ENCODE results near the gene TJP2.

DNA sequence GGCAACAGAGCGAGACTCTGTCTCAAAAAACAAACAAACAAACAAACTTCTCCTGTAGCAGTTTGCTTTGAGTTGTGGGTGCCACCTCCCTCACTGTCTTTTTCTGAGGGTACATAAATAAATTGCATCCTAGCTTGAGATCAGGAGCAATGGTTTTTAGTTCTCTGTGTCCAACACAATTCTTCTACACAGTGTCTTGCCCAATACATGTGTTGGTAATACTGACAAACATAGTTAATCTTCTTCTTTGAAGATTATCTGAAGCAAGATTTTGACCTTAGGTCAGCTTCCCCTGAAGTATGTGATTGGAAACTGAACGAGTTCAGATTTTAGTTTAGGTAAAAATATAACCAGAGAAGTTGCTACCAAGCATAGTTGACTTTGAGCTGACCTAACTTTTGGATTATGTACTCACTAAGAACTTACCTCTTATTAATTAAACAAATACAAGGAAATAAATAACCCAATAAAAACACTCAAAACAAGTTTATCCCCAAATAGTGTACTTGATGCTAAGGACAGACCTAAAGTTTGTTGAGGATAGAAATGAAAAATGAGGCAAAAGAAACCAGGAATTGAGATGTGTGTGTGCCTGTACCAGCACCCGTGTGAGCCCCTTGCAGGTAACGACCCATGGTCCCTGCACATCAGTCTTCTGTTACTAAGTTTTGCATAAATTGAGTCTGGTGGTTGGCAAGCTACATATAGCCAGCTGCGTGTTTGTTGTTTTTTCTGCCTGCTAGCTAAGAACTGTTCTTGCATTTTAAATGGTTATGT is 16.2 kb downstream of the TJP2 start:
- TF ChIP-seq, protein P1, sequence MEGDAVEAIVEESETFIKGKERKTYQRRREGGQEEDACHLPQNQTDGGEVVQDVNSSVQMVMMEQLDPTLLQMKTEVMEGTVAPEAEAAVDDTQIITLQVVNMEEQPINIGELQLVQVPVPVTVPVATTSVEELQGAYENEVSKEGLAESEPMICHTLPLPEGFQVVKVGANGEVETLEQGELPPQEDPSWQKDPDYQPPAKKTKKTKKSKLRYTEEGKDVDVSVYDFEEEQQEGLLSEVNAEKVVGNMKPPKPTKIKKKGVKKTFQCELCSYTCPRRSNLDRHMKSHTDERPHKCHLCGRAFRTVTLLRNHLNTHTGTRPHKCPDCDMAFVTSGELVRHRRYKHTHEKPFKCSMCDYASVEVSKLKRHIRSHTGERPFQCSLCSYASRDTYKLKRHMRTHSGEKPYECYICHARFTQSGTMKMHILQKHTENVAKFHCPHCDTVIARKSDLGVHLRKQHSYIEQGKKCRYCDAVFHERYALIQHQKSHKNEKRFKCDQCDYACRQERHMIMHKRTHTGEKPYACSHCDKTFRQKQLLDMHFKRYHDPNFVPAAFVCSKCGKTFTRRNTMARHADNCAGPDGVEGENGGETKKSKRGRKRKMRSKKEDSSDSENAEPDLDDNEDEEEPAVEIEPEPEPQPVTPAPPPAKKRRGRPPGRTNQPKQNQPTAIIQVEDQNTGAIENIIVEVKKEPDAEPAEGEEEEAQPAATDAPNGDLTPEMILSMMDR (IDR thresholded peaks at IDR 0.05; ENCODE audit: low read length) = no peak
- TF ChIP-seq EZH2 (IDR thresholded peaks at IDR 0.05; ENCODE audit: borderline replicate concordance, low read length) = no peak
